Large intestine (tissue), 3 donors: Measurements from ENCODE around the gene SLC2A5. TPM values are rescaled to one million over a fixed set of nuclear protein-coding genes. Genes with fewer than 3 reads are reported as not detected.
A peak's percentile ranks its signal among the peaks of the same experiment; 100 is the strongest.

Experiments
- DNase-seq, 2 donors: peaks; one replicate each; pipeline versions ENCODE4 v3.0.0 to v3.0.0-alpha.2; 2013
- H3K27ac ChIP-seq: one replicate; pipeline ENCODE4 v1.5.1; 2013; ENCODE audit warnings: low read length
- H3K27me3 ChIP-seq: 2 replicates; pipeline ENCODE4 v1.6.1; 2013; ENCODE audit warnings: low read length; ENCODE audit not compliant: control insufficient read depth, insufficient read depth
- H3K36me3 ChIP-seq: 2 replicates; pipeline ENCODE4 v1.6.1; 2013; ENCODE audit warnings: low read length; ENCODE audit not compliant: control insufficient read depth, insufficient read depth
- H3K4me1 ChIP-seq: one replicate; pipeline ENCODE4 v1.6.1; 2013; ENCODE audit warnings: low read length; ENCODE audit not compliant: control insufficient read depth, insufficient read depth
- H3K4me3 ChIP-seq: one replicate; pipeline ENCODE4 v1.5.1; 2013; ENCODE audit warnings: low read length
- H3K9me3 ChIP-seq: one replicate; pipeline ENCODE4 v1.6.1; 2013; ENCODE audit warnings: mild to moderate bottlenecking, low read depth, low read length, moderate library complexity; ENCODE audit not compliant: control insufficient read depth
- WGBS: methylation state at CpG from one replicate; pipeline ENCODE4 v1.1.5; 2013; ENCODE audit warnings: low lambda C conversion rate; ENCODE audit not compliant: insufficient coverage; 5-methylcytosine and 5-hydroxymethylcytosine counted together
- polyA plus RNA-seq: library from polyadenylated mRNA; unstranded; fragments of 120-200 nt; gene quantifications from one replicate; pipeline ENCODE4 v1.2.1, GENCODE V29; 2013

Gene SLC2A5
- polyA plus RNA-seq, 1 donor: 87.3 TPM

DNA sequence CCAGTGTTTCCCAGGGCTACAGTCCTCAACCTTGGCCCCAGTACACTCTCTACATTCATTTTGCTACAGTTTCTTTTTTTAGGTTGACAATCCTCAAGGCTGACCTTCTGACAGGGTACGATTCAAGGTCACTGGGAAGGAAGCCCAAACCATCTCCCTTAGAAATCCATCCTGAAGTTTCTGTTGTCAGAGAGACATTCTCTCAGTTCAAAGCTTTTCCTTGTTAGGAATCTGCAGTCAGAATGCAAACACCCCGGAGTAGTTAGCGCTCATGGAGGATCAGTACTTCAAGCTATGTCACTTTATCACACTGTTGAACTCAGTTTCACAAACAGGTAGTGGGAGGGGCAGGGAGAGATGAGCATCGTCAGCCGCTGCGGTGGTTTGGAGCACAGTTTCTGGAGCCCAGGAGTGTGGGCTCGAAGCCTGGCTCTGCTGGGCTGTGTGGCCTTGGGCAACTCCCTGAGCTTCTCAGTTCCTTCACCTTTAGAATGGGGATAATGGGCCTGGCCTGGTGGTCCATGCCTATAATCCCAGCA lies 4.2 kb downstream of the SLC2A5 start:
- H3K4me1 ChIP-seq: peaks cover 27% of the 10 kb centered on the region
- H3K27me3 ChIP-seq: no peaks in the 10 kb centered on the region
- H3K36me3 ChIP-seq: no peaks in the 10 kb centered on the region
- peak overlapping the region; percentile 34 for H3K27ac ChIP-seq
- H3K9me3 ChIP-seq: no peaks in the 10 kb centered on the region
- 40% methylated on average over 1 of the region's 7 CpGs for WGBS
- no peak for DNase-seq
- no peak overlapping the region for H3K4me3 ChIP-seq

DNA sequence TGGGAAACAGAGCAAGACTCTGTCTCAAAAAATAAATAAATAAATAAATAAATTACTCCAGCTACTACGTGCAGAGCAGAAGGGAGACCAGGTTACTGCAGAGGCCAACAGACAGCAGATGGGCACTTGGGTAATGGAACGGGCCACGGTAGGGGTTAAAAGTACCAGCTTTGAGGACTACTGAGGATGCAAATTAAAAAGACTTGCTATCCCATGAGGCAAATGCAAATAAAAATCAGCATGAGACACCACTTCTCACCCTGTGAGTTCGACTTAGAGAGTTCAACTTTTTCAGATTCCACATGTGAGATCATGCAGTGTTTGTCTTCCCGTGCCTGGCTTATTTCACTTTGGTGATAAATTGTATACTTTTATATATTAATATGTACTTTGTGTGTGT lies 6.6 kb downstream of the SLC2A5 start:
- H3K27me3 ChIP-seq: no peaks in the 10 kb centered on the region
- H3K4me1 ChIP-seq: peaks cover 23% of the 10 kb centered on the region
- no peak for DNase-seq
- no peaks in the 10 kb centered on the region for H3K9me3 ChIP-seq
- WGBS: 100% methylated on average over 1 of the region's 5 CpGs
- peaks cover 2% of the 10 kb centered on the region for H3K36me3 ChIP-seq
- no peak overlapping the region for H3K27ac ChIP-seq
- no peak overlapping the region for H3K4me3 ChIP-seq

DNA sequence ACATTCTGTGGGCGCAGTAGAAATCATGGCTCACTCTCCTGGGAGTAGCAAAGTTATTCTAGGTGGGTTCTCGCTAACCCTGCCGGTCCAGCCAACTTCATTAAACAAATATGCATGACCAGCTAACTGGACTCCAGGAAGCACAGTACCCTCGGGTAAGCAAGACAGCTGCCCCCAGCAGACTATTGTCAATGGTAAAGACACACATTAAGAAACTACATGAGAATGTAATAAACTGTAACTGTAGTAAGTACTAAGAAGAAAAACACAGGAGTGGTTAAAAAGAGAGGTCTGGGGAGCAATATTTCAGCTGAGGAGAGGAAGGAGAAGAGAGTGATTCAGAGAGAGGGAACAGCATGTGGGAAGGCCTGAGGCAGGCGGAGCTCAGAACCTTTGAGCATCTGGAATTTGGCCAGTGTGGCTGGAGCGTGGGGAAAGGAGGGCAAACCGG lies 7.4 kb downstream of the SLC2A5 start:
- Histone ChIP-seq H3K27ac (peak overlapping the region; percentile 65), H3K36me3 (peaks cover 5% of the 10 kb centered on the region), H3K4me1 (peaks cover 22% of the 10 kb centered on the region), H3K4me3 (no peak overlapping the region), H3K27me3 (no peaks in the 10 kb centered on the region), H3K9me3 (no peaks in the 10 kb centered on the region)
- 92% methylated on average over 2 of the region's 7 CpGs for WGBS
- no peak for DNase-seq

DNA sequence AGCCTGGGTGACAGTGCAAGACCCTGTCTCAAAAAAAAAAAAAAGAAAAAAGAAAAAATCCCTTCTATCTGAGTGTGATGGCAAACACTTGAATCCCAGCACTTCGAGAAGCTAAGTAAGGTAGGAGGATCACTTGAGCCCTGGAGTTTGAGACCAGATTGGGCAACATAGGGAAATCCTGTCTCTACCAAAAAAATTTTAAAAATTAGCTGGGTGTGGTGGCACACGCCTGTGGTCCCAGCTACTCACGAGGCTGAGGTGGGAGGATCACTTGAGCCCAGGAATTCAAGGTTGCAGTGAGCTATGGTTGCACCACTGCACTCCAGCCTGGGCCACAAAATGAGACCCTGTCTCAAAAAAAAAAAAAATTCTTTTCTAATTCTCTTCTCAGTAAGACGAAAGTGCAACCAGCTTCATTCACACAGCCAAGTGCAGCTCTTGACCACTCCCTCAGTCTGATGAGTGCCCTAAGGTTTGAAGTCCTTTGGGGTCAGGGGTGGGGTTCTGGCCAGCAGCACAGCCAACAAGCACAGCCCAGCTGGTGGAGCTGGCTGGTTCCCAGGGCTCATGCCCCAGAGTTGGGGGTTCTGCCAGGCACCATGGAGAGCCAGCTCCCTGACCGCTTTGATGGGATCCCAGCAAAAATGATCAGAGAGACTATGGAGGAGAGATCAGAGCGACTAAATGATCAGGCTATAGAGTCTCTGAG lies 8.0 kb downstream of the SLC2A5 start:
- H3K4me1 ChIP-seq: peaks cover 19% of the 10 kb centered on the region
- peaks cover 9% of the 10 kb centered on the region for H3K36me3 ChIP-seq
- DNase-seq: peak; percentile 52 to 80
- H3K9me3 ChIP-seq: no peaks in the 10 kb centered on the region
- H3K4me3 ChIP-seq: no peak overlapping the region
- H3K27ac ChIP-seq: peak overlapping the region; percentile 65
- no peaks in the 10 kb centered on the region for H3K27me3 ChIP-seq
- no CpG with 5 or more reads among the region's 6 CpGs for WGBS

DNA sequence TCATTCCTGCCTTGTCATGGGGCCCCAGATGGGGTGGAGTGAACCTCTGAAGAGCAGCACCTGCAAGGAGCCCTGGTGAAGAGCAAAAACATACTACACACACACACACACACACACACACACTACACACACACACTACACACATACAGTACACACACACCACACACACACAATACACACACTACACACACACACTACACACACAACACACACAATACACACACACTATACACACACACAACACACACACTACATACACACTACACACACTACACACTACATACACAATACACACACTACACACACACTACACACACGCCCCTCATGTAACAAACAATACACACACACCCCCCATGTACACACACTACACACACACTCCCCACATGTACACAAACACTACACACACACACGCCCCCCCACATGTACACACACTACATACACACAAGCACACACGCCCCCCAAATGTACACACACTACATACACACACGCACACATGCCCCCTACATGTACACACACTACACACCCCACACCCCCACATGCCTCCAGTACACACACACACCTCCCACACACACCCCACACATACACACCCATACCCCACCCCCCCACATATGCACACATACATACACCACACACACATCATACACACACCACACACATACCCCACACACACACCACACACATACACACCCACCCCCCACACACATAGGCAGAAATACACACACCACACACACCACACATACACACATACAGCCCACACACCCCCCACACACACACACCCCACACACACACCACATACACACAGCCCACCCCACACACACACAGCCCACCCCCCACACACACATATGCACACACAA lies 9.3 kb downstream of the SLC2A5 start:
- WGBS: no CpG with 5 or more reads among the region's 4 CpGs

DNA sequence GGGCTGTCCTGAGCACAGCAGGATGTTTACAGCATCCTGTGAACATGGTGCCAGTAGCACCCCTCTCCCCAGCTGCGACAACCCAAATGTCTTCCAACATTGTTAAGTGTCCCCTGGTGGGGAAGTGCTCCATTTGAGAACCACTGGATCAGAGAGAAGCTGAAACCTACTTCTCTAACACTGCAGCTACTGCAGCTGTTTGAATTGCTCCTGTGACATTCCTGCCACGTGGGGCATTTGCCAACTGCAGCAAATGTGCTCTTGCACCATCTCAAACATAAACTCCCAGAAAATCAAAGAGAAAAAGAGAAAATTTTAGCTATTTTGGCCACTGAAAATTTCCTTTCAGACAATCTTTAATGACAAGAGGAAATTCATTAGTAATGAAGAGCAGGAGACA lies 11.0 kb downstream of the SLC2A5 start:
- Histone ChIP-seq H3K36me3 (peaks cover 12% of the 10 kb centered on the region), H3K27me3 (no peaks in the 10 kb centered on the region), H3K4me3 (no peak overlapping the region), H3K9me3 (no peaks in the 10 kb centered on the region), H3K27ac (no peak overlapping the region), H3K4me1 (peaks cover 11% of the 10 kb centered on the region)
- WGBS: no CpG with 5 or more reads among the region's 2 CpGs
- no peak for DNase-seq

More for the DNA sequence above, 9.3 kb downstream of the SLC2A5 start:
- Histone ChIP-seq H3K4me1 (peaks cover 16% of the 10 kb centered on the region), H3K9me3 (no peaks in the 10 kb centered on the region), H3K27ac (no peak overlapping the region), H3K4me3 (no peak overlapping the region), H3K27me3 (no peaks in the 10 kb centered on the region), H3K36me3 (peaks cover 12% of the 10 kb centered on the region)
- no peak for DNase-seq

DNA sequence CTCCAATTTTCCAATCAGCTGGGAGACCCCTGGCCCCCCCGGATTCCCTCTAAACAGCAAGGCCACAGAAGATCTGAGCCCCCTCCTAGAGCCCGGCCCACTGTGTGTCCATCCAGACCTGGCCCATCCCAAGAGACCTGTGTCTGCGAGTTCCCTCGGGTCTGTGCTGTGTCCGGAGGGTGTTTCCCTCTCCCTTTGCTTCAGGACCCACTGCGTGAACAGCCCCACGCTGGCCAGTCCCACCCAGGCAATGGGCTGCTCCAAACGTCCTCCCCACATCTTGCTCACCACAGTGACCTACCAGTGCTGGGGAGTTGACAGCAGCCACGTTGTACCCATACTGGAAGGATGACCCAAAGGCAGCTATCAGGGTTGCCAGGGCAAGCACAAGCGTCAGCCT lies 11.6 kb downstream of the SLC2A5 start:
- Histone ChIP-seq H3K27ac (no peak overlapping the region), H3K27me3 (no peaks in the 10 kb centered on the region), H3K4me3 (no peak overlapping the region), H3K36me3 (peaks cover 12% of the 10 kb centered on the region), H3K9me3 (no peaks in the 10 kb centered on the region), H3K4me1 (peaks cover 11% of the 10 kb centered on the region)
- no CpG with 5 or more reads among the region's 10 CpGs for WGBS
- DNase-seq: no peak

DNA sequence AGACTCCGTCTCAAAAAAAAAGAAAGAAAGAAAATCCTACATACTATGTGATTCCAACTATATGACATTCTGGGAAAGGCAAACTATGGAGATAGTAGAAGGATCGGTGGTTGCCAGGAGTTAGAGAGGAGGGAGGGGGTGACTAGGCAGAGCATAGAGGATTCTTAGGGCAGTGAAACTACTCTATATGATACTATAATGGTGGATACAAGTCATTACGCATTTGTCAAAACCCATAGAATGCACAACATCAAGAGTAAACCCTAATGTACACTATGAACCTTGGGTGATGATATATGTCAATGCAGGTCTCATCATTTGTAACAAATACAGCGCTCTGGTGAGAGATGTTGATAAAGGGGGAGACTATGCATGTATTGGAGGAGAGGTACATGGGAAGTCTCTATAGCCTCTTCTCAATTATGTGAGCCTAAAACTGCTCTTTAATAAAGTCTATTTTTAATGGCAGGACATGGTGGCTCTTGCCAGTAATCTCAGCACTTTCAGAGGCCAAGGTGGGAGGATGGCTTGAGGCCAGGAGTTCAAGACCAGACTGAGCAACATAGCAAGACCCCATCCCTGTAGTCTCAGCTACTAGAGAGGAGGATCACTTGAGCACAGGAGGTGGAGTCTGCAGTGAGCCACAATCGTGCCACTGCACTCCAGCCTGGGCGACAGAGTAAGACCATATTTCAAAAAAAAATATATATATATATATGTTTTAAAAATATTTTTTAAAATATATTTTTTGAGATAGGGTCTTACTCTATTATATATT lies 17.0 kb downstream of the SLC2A5 start:
- no peaks in the 10 kb centered on the region for H3K9me3 ChIP-seq
- H3K27ac ChIP-seq: no peak overlapping the region
- 83% methylated on average over 1 of the region's 6 CpGs for WGBS
- DNase-seq: no peak
- no peaks in the 10 kb centered on the region for H3K27me3 ChIP-seq
- no peak overlapping the region for H3K4me3 ChIP-seq
- peaks cover 10% of the 10 kb centered on the region for H3K36me3 ChIP-seq
- H3K4me1 ChIP-seq: no peaks in the 10 kb centered on the region

DNA sequence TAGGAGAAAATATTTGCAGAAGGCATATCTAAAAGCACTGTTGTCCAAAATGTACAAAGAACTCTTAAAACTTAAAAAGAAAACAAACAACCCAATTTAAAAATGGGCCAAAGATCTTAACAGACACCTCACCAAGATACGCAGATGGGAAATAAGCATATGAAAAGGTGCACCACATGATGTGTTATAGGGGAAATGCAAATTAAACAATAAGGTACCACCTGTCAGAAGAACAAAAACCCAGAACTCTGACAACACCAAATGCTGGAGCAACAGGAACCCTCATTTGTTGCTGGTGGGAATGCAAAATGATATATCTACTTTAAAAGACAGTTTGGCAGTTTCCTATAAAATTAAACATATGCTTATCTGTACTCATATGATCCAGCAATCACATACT lies 18.1 kb downstream of the SLC2A5 start:
- no peaks in the 10 kb centered on the region for H3K27me3 ChIP-seq
- DNase-seq: no peak
- peaks cover 7% of the 10 kb centered on the region for H3K36me3 ChIP-seq
- no peaks in the 10 kb centered on the region for H3K9me3 ChIP-seq
- no peak overlapping the region for H3K27ac ChIP-seq
- H3K4me3 ChIP-seq: no peak overlapping the region
- no peaks in the 10 kb centered on the region for H3K4me1 ChIP-seq
- WGBS: 100% methylated on average over 1 of the region's 1 CpG

DNA sequence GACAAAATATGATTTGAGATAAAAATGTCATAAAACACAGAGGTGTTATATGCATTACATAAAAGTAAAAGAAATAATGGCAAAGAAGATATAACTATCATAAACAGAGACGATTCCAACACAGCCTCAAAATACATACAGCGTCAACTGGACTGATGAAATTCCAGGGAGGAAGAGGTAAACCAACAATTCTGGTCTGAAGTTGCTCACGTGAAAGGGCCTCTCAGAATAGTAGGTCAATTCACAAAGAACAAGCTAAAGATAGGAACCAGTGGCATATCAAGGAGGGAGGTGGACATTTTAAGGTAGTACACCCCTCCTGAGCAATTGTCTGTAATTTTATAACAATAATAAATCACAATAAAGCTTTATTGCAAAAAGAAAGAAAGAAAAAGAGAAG lies 18.6 kb downstream of the SLC2A5 start:
- no peak overlapping the region for H3K27ac ChIP-seq
- 90% methylated on average over 2 of the region's 3 CpGs for WGBS
- no peak for DNase-seq

More for the DNA sequence above, 18.6 kb downstream of the SLC2A5 start:
- no peak overlapping the region for H3K4me3 ChIP-seq
- H3K27me3 ChIP-seq: no peaks in the 10 kb centered on the region
- H3K9me3 ChIP-seq: no peaks in the 10 kb centered on the region
- H3K36me3 ChIP-seq: peaks cover 10% of the 10 kb centered on the region
- no peaks in the 10 kb centered on the region for H3K4me1 ChIP-seq
